ENCODE results near the gene CNNM3.

GRCh38 chr2:96821113-96821675, 5.1 kb downstream of the CNNM3 start:
- TF ChIP-seq CTCF (IDR thresholded peaks at IDR 0.05; ENCODE audit: low read depth, low read length, missing input control): no peak
- TF ChIP-seq YY1 (IDR thresholded peaks at IDR 0.05): peak; percentile 15
- TF ChIP-seq REST (IDR thresholded peaks at IDR 0.05): no peak
- TF ChIP-seq RAD21 (IDR thresholded peaks at IDR 0.05): no peak
- TF ChIP-seq FOXA1 (IDR thresholded peaks at IDR 0.05): no peak
- TF ChIP-seq MAX (IDR thresholded peaks at IDR 0.05): no peak
- TF ChIP-seq ATF3 (IDR thresholded peaks at IDR 0.05): no peak
- TF ChIP-seq ZBTB33 (IDR thresholded peaks at IDR 0.05): no peak
- TF ChIP-seq HNF4A (conservative IDR thresholded peaks at IDR 0.05): peak; percentile 54 to 59
- TF ChIP-seq SP1 (IDR thresholded peaks at IDR 0.05): peak; percentile 10
- TF ChIP-seq JUND (IDR thresholded peaks at IDR 0.05): no peak
- no peak for TF ChIP-seq EGR1 (IDR thresholded peaks at IDR 0.05; ENCODE audit: low read depth in 2 of 2)
- peak in 1 of 2 donors; percentile 19 for TF ChIP-seq RXRA (IDR thresholded peaks at IDR 0.05)

Data from liver (tissue), 3 donors.